ENCODE results near the gene ZNF445. TPM values are rescaled to one million over a fixed set of nuclear protein-coding genes. Genes with fewer than 3 reads are reported as not detected.

The ZNF445 gene
- total and polyA plus RNA-seq, 9 of the 15 experiments (the other 6 are each of a cell fraction or from before 2014, with no cell fraction given), result 1.2 to 26.9 (median 10.6) TPM

- TF ChIP-seq RBBP5 (IDR thresholded peaks at IDR 0.05; ENCODE audit: borderline replicate concordance, insufficient read depth, low read length, poor library complexity, severe bottlenecking) (no peak), ZNF717 (CRISPR knock-in tag; IDR thresholded peaks at IDR 0.05) (no peak), MCM2 (IDR thresholded peaks at IDR 0.05; ENCODE audit: low read depth) (no peak), YBX1 (IDR thresholded peaks at IDR 0.05) (no peak), ZBTB11 (CRISPR knock-in tag; IDR thresholded peaks at IDR 0.05) (no peak), CSDE1 (IDR thresholded peaks at IDR 0.05) (no peak)
These were observed 52.7 kb downstream of the ZNF445 start (continued) for GRCh38 chr3:44424758-44425157.

GRCh38 chr3:44421280-44421679 lies 56.2 kb downstream of the ZNF445 start:
- Histone ChIP-seq H3K9ac (ENCODE audit: insufficient read depth in 1 of 2, low read depth in 2 of 2, low read length in 2 of 2) (peak overlapping the region in 1 of 2 experiments; percentile 38; a peak in 1 of 4 replicates), H3K4me1 (replicated peaks in 1 of 2; ENCODE audit: control insufficient read depth in 2 of 2, insufficient read depth in 2 of 2, low read length in 2 of 2) (peaks cover 0 to 26% of the 10 kb centered on the region in 2 experiments; a peak in 3 of 5 replicates), H3K9me1 (ENCODE audit: control insufficient read depth, insufficient read depth, low read length) (peaks cover 9% of the 10 kb centered on the region), H3K4me3 (no peak overlapping the region), H4K20me1 (replicated peaks; ENCODE audit: control insufficient read depth, insufficient read depth, low read length) (no peaks in the 10 kb centered on the region), H3K27me3 (ENCODE audit: control insufficient read depth in 2 of 2, insufficient read depth in 2 of 2, low read length in 2 of 2) (no peaks in the 10 kb centered on the region), H3K9me3 (replicated peaks; ENCODE audit: control insufficient read depth, insufficient read depth, low read depth, low read length) (no peaks in the 10 kb centered on the region), H3K27ac (ENCODE audit: extremely low read depth, low read depth, low read length) (no peak overlapping the region), H3K4me2 (ENCODE audit: insufficient read depth, low read length) (no peak overlapping the region), H3K36me3 (ENCODE audit: control insufficient read depth, insufficient read depth, low read length) (peaks cover 5% of the 10 kb centered on the region; the same call in 1 of the 3 replicates), H3K79me2 (ENCODE audit: control insufficient read depth, insufficient read depth, low read length) (no peaks in the 10 kb centered on the region), H2AFZ (ENCODE audit: low read depth, low read length) (no peak overlapping the region)
- DNase-seq (ENCODE audit: extremely low read depth in 1 of 4, low spot score in 3 of 4) (no peak), FAIRE-seq (no peak), ATAC-seq (no peak)
- POLR2A ChIA-PET, result interaction anchor here (0.8 to 1.7 kb wide), 3 partner anchors 8 to 14 kb away, joined by 3 to 9 read pairs (median 5); no protein-coding TSS in a partner anchor
- no TSS peak for BruUV-seq (replicated peaks)
- CTCF ChIA-PET (ENCODE audit: low intra/inter-chr PET ratio), result no interaction called here
- in situ Hi-C loops (cut with MboI), result no loop called here
- intact Hi-C loops (cut with micrococcal nuclease), result no loop called here
- WGBS (ENCODE audit: insufficient coverage, low coverage, missing lambda C conversion rate), result 71% methylated on average over 6 of the region's 6 CpGs
- TF ChIP-seq U2AF2 (optimal IDR thresholded peaks at IDR 0.05; ENCODE audit: low read depth, low read length) (no peak), MNT (conservative IDR thresholded peaks at IDR 0.05) (no peak), PHF21A (IDR thresholded peaks at IDR 0.05; ENCODE audit: borderline replicate concordance, low read depth) (no peak), ZNF124 (CRISPR knock-in tag; IDR thresholded peaks at IDR 0.05) (no peak), MTA3 (IDR thresholded peaks at IDR 0.05; ENCODE audit: borderline replicate concordance) (no peak), RCOR1 (IDR thresholded peaks at IDR 0.05; ENCODE audit: borderline replicate concordance in 1 of 2, low read depth in 2 of 2, low read length in 2 of 2) (no peak), ZNF695 (CRISPR knock-in tag; IDR thresholded peaks at IDR 0.05) (no peak), ZNF589 (CRISPR knock-in tag; IDR thresholded peaks at IDR 0.05; ENCODE audit: low read depth) (no peak), HMGN3 (IDR thresholded peaks at IDR 0.05; ENCODE audit: borderline replicate concordance, extremely low read depth, insufficient read length, low read depth, low read length) (no peak), PTBP1 (IDR thresholded peaks at IDR 0.05; ENCODE audit: low read depth, low read length) (no peak)

Measured in K562 (cell line).